ENCODE data around the gene RFPL4AL1.

- TF ChIP-seq CTCF (IDR thresholded peaks at IDR 0.05) (no peak), POLR2A (IDR thresholded peaks at IDR 0.05) (no peak)
Observed at GRCh38 chr19:55720801-55721200, 48.1 kb upstream of the RFPL4AL1 start.

All from testis (tissue), 2 donors.